ENCODE results near the gene OBSCN.

OBSCN gene

DNA sequence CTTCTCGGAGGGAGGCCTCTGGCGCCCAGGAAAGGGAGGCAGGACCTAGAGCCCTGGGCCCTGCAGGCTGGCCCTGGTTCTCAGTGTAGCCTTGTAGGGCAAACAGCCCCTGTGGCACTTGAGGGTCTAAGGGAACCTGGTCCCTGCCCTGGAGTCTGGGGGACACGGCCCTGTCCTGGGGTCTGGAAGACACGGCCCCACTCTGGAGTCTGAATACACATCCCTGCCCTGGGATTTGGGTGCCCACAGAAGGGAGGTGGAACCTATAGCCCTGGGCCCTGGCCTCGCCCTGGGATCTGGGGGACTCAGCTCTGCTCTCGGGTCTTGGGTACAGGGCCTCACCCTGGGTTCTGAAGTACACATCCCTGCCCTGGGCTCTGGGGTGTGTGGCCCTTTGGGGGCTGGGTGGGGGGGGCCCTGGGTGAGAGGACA is 97.9 kb downstream of the OBSCN start:
- FAIRE-seq = no peak
- TF ChIP-seq PAX5 (IDR thresholded peaks at IDR 0.05; ENCODE audit: insufficient read depth, low read length, severe bottlenecking) = no peak
- no peak for TF ChIP-seq POU2F2 (IDR thresholded peaks at IDR 0.05; ENCODE audit: low read depth, low read length)
- no peak for DNase-seq (ENCODE audit: insufficient read length, low spot score)

DNA sequence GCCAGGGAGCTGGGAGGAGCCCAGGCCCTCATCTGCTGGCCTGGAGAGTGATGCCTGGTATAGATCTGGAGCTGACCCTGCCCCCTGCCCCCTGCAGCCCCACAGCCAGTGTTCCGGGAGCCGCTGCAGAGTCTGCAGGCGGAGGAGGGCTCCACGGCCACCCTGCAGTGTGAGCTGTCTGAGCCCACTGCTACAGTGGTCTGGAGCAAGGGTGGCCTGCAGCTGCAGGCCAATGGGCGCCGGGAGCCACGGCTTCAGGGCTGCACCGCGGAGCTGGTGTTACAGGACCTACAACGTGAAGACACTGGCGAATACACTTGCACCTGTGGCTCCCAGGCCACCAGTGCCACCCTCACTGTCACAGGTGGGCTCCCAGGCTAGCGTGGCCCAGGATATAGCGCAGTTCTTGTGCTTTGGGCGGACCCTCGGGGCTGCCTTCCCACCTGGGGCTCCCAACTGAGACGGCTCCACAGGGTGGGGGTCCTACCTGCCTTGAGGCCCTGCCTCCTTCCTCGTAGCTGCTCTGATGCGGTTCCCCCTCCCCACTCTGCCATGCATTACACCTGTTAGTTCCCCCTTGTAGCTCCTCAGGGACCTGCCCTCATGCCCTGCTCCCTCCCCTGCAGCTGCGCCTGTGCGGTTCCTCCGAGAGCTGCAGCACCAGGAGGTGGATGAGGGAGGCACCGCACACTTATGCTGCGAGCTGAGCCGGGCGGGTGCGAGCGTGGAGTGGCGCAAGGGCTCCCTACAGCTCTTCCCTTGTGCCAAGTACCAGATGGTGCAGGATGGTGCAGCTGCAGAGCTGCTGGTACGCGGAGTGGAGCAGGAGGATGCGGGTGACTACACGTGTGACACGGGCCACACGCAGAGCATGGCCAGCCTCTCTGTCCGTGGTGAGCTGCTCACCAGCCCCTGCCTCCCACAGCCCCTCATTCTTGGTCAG is 98.7 kb downstream of the OBSCN start:
- DNase-seq (ENCODE audit: insufficient read length, low spot score) (no peak), FAIRE-seq (no peak)
- TF ChIP-seq TAF1 (IDR thresholded peaks at IDR 0.05; ENCODE audit: low read depth, low read length) (no peak), POU2F2 (IDR thresholded peaks at IDR 0.05; ENCODE audit: low read depth, low read length) (no peak)

GRCh38 chr1:228307218-228308023 is 99.6 kb downstream of the OBSCN start:
- TF ChIP-seq POU2F2 (IDR thresholded peaks at IDR 0.05; ENCODE audit: low read depth, low read length) = no peak
- no peak for TF ChIP-seq TAF1 (IDR thresholded peaks at IDR 0.05; ENCODE audit: low read depth, low read length)
- TF ChIP-seq PAX5 (IDR thresholded peaks at IDR 0.05; ENCODE audit: insufficient read depth, low read length, severe bottlenecking) = no peak
- TF ChIP-seq SPI1 (IDR thresholded peaks at IDR 0.05; ENCODE audit: low read depth, low read length) = no peak
- TF ChIP-seq POLR2AphosphoS5 (IDR thresholded peaks at IDR 0.05; ENCODE audit: low read depth, low read length) = no peak
- TF ChIP-seq POLR2A (IDR thresholded peaks at IDR 0.05; ENCODE audit: low read depth, low read length) = no peak
- FAIRE-seq (no peak), DNase-seq (ENCODE audit: insufficient read length, low spot score) (no peak)

DNA sequence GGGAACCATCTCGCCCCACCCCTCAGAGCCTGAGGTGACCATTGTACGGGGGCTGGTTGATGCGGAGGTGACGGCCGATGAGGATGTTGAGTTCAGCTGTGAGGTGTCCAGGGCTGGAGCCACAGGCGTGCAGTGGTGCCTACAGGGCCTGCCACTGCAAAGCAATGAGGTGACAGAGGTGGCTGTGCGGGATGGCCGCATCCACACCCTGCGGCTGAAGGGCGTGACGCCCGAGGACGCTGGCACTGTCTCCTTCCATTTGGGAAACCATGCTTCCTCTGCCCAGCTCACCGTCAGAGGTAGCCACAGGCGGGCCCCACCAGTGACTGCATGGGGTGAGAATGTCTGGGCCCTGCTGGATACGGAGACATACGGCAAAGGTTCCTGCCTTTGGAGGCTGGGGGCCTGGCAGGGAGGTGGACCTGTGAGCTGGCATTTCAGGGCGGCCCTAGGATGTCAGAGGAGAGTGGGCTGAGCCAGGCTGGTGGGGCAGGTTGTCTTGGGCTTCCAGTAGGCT is 100.3 kb downstream of the OBSCN start:
- FAIRE-seq (no peak), DNase-seq (ENCODE audit: insufficient read length, low spot score) (no peak)
- TF ChIP-seq POLR2AphosphoS5 (IDR thresholded peaks at IDR 0.05; ENCODE audit: low read depth, low read length) (no peak), SPI1 (IDR thresholded peaks at IDR 0.05; ENCODE audit: low read depth, low read length) (no peak), POU2F2 (IDR thresholded peaks at IDR 0.05; ENCODE audit: low read depth, low read length) (no peak), PAX5 (IDR thresholded peaks at IDR 0.05; ENCODE audit: insufficient read depth, low read length, severe bottlenecking) (no peak), POLR2A (IDR thresholded peaks at IDR 0.05; ENCODE audit: low read depth, low read length) (no peak), TAF1 (IDR thresholded peaks at IDR 0.05; ENCODE audit: low read depth, low read length) (no peak)

GRCh38 chr1:228308628-228309325 is 100.9 kb downstream of the OBSCN start:
- FAIRE-seq (no peak), DNase-seq (ENCODE audit: insufficient read length, low spot score) (no peak)
- TF ChIP-seq POLR2AphosphoS5 (IDR thresholded peaks at IDR 0.05; ENCODE audit: low read depth, low read length) = no peak

- no peak for DNase-seq (ENCODE audit: insufficient read length, low spot score)
- no peak for FAIRE-seq
- TF ChIP-seq POLR2AphosphoS5 (IDR thresholded peaks at IDR 0.05; ENCODE audit: low read depth, low read length) (no peak), TAF1 (IDR thresholded peaks at IDR 0.05; ENCODE audit: low read depth, low read length) (no peak), SPI1 (IDR thresholded peaks at IDR 0.05; ENCODE audit: low read depth, low read length) (no peak), PAX5 (IDR thresholded peaks at IDR 0.05; ENCODE audit: insufficient read depth, low read length, severe bottlenecking) (no peak), POLR2A (IDR thresholded peaks at IDR 0.05; ENCODE audit: low read depth, low read length) (no peak), POU2F2 (IDR thresholded peaks at IDR 0.05; ENCODE audit: low read depth, low read length) (no peak)
These were observed 101.7 kb downstream of the OBSCN start for GRCh38 chr1:228309326-228310067.

- no peak for DNase-seq (ENCODE audit: insufficient read length, low spot score)
- no peak for TF ChIP-seq POLR2A (IDR thresholded peaks at IDR 0.05; ENCODE audit: low read depth, low read length)
- FAIRE-seq = no peak
These were observed 102.4 kb downstream of the OBSCN start for GRCh38 chr1:228310162-228310792.

GRCh38 chr1:228311091-228311490 is 103.2 kb downstream of the OBSCN start:
- FAIRE-seq (no peak), DNase-seq (ENCODE audit: insufficient read length, low spot score) (no peak)
- TF ChIP-seq TAF1 (IDR thresholded peaks at IDR 0.05; ENCODE audit: low read depth, low read length) (no peak), PAX5 (IDR thresholded peaks at IDR 0.05; ENCODE audit: insufficient read depth, low read length, severe bottlenecking) (no peak), POLR2A (IDR thresholded peaks at IDR 0.05; ENCODE audit: low read depth, low read length) (no peak), SPI1 (IDR thresholded peaks at IDR 0.05; ENCODE audit: low read depth, low read length) (no peak), POU2F2 (IDR thresholded peaks at IDR 0.05; ENCODE audit: low read depth, low read length) (no peak), POLR2AphosphoS5 (IDR thresholded peaks at IDR 0.05; ENCODE audit: low read depth, low read length) (no peak)

Data from GM12891 (cell line).